GM12878 (cell line): ENCODE results near the gene SMOC2. TPM values are rescaled to one million over a fixed set of nuclear protein-coding genes. Genes with fewer than 3 reads are reported as not detected.

Source experiments
- ATAC-seq: fragments of 200-7000 bp; cut with Tn5 transposase; 3 replicates; pipeline ENCODE4 v1.9.1; 2020; ENCODE audit warnings: mild to moderate bottlenecking, moderate library complexity
- BruUV-seq: library from RNA; stranded (reverse); fragments of 400-500 nt; replicated peaks from 2 replicates; lab custom pipeline; 2021; lab: Mats Ljungman, UMichigan
- CTCF ChIA-PET: fragments of 300-600 bp; sonication (Branson Sonifier 250); formaldehyde crosslinking; extraction: SDS; loops from one replicate; lab custom pipeline; 2021; ENCODE audit warnings: inconsistent platforms; lab: Yijun Ruan, JAX
- POLR2A ChIA-PET: fragments of 350-600 bp; formaldehyde crosslinking; extraction: SDS; loops from one replicate; lab custom pipeline; 2021; ENCODE audit warnings: inconsistent platforms; lab: Charles Lee
- RAD21 ChIA-PET: fragments of 300-600 bp; sonication (Branson Sonifier 250); formaldehyde crosslinking; loops from one replicate; lab custom pipeline; 2023; ENCODE audit warnings: antibody characterized with exemption; ENCODE audit not compliant: unreplicated experiment; lab: Charles Lee
- SMC1A ChIA-PET: fragments of 300-600 bp; sonication (Branson Sonifier 250); formaldehyde crosslinking; loops from one replicate; lab custom pipeline; 2023; ENCODE audit not compliant: unreplicated experiment, uncharacterized antibody; lab: Charles Lee
- DNase-seq: peaks from one replicate; pipeline ENCODE4 v3.0.0-alpha.2; 2011; ENCODE audit warnings: low read depth, low spot score
- FAIRE-seq: peaks from 3 replicates; lab custom pipeline; 2011; peaks lifted over from hg19 to GRCh38; lab: Jason Lieb, UNC
- H2AFZ ChIP-seq: 2 replicates; pipeline ENCODE4 v1.6.0; 2011; ENCODE audit warnings: low read depth, low read length, control low read depth; ENCODE audit not compliant: control insufficient read depth
- H3K27ac ChIP-seq: 2 replicates; pipeline ENCODE4 v1.5.1; 2011; ENCODE audit warnings: control low read depth; ENCODE audit not compliant: control insufficient read depth, insufficient read depth
- H3K27me3 ChIP-seq, 2 experiments: replicated peaks in 1 of 2; 2 replicates each; pipeline versions ENCODE4 v1.6.0 to v1.6.1; 2011; ENCODE audit warnings: low read length in 1 of 2; ENCODE audit not compliant: control insufficient read depth in 2 of 2, insufficient read depth in 2 of 2
- H3K36me3 ChIP-seq, 2 experiments: 2 replicates each; pipeline ENCODE4 v1.5.1; 2011; ENCODE audit warnings: low read length in 1 of 2; ENCODE audit not compliant: control insufficient read depth in 2 of 2, insufficient read depth in 2 of 2
- H3K4me1 ChIP-seq: 2 replicates; pipeline ENCODE4 v1.6.1; 2011; ENCODE audit warnings: mild to moderate bottlenecking, low read length, moderate library complexity, mixed read lengths; ENCODE audit not compliant: control insufficient read depth, insufficient read depth
- H3K4me2 ChIP-seq: 2 replicates; pipeline ENCODE4 v1.6.0; 2011; ENCODE audit warnings: control low read depth; ENCODE audit not compliant: control insufficient read depth, insufficient read depth
- H3K4me3 ChIP-seq: fragments of 200-600 bp; sonication (generic); 2 replicates; pipeline ENCODE4 v1.5.1; 2016
- H3K79me2 ChIP-seq: 2 replicates; pipeline ENCODE4 v1.6.0; 2011; ENCODE audit warnings: low read length; ENCODE audit not compliant: control insufficient read depth, insufficient read depth
- H3K9ac ChIP-seq: 2 replicates; pipeline ENCODE4 v1.8.0; 2011; ENCODE audit warnings: low read length, control low read depth, mixed read lengths; ENCODE audit not compliant: control insufficient read depth, insufficient read depth
- H3K9me3 ChIP-seq: replicated peaks from 3 replicates; pipeline ENCODE4 v1.5.1; 2011; ENCODE audit warnings: mild to moderate bottlenecking, low read length; ENCODE audit not compliant: control insufficient read depth, insufficient read depth
- H4K20me1 ChIP-seq: 2 replicates; pipeline ENCODE4 v1.6.0; 2011; ENCODE audit not compliant: control insufficient read depth, insufficient read depth
- CHD1 ChIP-seq: IDR thresholded peaks from 2 replicates; pipeline ENCODE4 v1.6.1; 2012; ENCODE audit warnings: low read depth, low read length, improper control_type of control experiment
- CUX1 ChIP-seq: IDR thresholded peaks from 2 replicates; pipeline ENCODE4 v1.6.1; 2012; ENCODE audit warnings: improper control_type of control experiment, low read depth, low read length; ENCODE audit not compliant: insufficient replicate concordance
- FOS ChIP-seq: IDR thresholded peaks from 3 replicates; pipeline ENCODE4 v1.6.1; 2011; ENCODE audit warnings: borderline replicate concordance; ENCODE audit not compliant: insufficient read length; ENCODE audit errors: extremely low read depth
- HDAC2 ChIP-seq: fragments of 200-600 bp; sonication (generic); IDR thresholded peaks from 2 replicates; pipeline ENCODE4 v1.6.1; 2017
- SKIL ChIP-seq: fragments of 450-650 bp; IDR thresholded peaks from 2 replicates; pipeline ENCODE4 v1.6.1; 2017; ENCODE audit warnings: mild to moderate bottlenecking, low read depth, inconsistent platforms; ENCODE audit not compliant: poor library complexity, severe bottlenecking
- TCF3 ChIP-seq: IDR thresholded peaks from 2 replicates; pipeline ENCODE4 v1.6.1; 2012; ENCODE audit warnings: low read depth, mild to moderate bottlenecking, low read length, borderline replicate concordance; ENCODE audit not compliant: insufficient read depth
- ZNF274 ChIP-seq: IDR thresholded peaks from one replicate; pipeline ENCODE4 v1.8.0; 2011; ENCODE audit not compliant: insufficient read length, insufficient read depth
- ZNF384 ChIP-seq: IDR thresholded peaks from 2 replicates; pipeline ENCODE4 v1.6.1; 2012; ENCODE audit warnings: low read depth, mild to moderate bottlenecking, low read length, improper control_type of control experiment, borderline replicate concordance
- WGBS: methylation state at CpG from one replicate; pipeline ENCODE4 v1.1.6; 2016; ENCODE audit warnings: low lambda C conversion rate; ENCODE audit not compliant: insufficient replicate concordance, insufficient coverage; ENCODE audit errors: missing lambda C conversion rate; 5-methylcytosine and 5-hydroxymethylcytosine counted together
- in situ Hi-C: fragments of 300-500 bp; cut with MboI; formaldehyde crosslinking; loops from 9 replicates; pipeline ENCODE4 v1.14.3; 2018; ENCODE audit warnings: mixed read lengths
- intact Hi-C: fragments of 100-400 bp; cut with micrococcal nuclease; formaldehyde crosslinking; loops from one replicate; pipeline ENCODE4 v1.14.2; 2022; ENCODE audit not compliant: unreplicated experiment
- polyA plus RNA-seq, 11 experiments: library from polyadenylated mRNA; depleted of rRNA in 4 of 11; unstranded in 6 of 11; stranded (reverse) in 5 of 11; fragments of >200 nt; fragmentation: Nextera tagmentation in 4 of 11; fragmentation: Illumina TruSeq in 1 of 11; extraction: Ambion mirVana in 4 of 11; extraction: Trizol in 1 of 11; gene quantifications; 1 replicate in 1 of 11; 2 replicates in 10 of 11; pipeline versions ENCODE4 v1.2.1 to v1.2.3, GENCODE V29; 2011 to 2016; ENCODE audit warnings: inconsistent platforms in 2 of 11, missing spikeins in 2 of 11, low read depth in 1 of 11
- total RNA-seq, 4 experiments: library from RNA; depleted of rRNA in 3 of 4; stranded (reverse); fragments of >200 nt in 3 of 4; fragmentation: Illumina TruSeq in 1 of 4; extraction: Trizol in 1 of 4; gene quantifications; 2 replicates each; pipeline versions ENCODE4 v1.2.1 to v1.2.3, GENCODE V29; 2013 to 2021
- TF ChIP-seq, protein P1 (sequence below): fragments of 450-650 bp; formaldehyde crosslinking; IDR thresholded peaks from 2 replicates; pipeline ENCODE4 v1.4.0; 2020; ENCODE audit warnings: mild to moderate bottlenecking, moderate library complexity
- TF ChIP-seq, protein P2 (sequence below): IDR thresholded peaks from 2 replicates; pipeline ENCODE4 v1.6.1; 2011; ENCODE audit warnings: low read depth, mild to moderate bottlenecking, low read length, moderate library complexity, borderline replicate concordance; ENCODE audit errors: extremely low read depth

Gene SMOC2
- total and polyA plus RNA-seq, 10 of the 15 experiments (the other 5 are each of a cell fraction or from before 2014, with no cell fraction given) = 0.10 to 0.12 TPM; not detected in 8

DNA sequence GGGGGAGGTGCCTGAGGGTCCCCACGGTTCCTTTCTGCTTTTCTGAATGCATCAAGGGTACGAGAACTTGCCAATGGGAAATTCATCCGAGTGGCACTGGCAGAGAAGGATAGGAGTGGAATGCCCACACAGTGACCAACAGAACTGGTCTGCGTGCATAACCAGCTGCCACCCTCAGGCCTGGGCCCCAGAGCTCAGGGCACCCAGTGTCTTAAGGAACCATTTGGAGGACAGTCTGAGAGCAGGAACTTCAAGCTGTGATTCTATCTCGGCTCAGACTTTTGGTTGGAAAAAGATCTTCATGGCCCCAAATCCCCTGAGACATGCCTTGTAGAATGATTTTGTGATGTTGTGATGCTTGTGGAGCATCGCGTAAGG, 226.4 kb downstream of the SMOC2 start (continued):
- TF ChIP-seq, protein P1, sequence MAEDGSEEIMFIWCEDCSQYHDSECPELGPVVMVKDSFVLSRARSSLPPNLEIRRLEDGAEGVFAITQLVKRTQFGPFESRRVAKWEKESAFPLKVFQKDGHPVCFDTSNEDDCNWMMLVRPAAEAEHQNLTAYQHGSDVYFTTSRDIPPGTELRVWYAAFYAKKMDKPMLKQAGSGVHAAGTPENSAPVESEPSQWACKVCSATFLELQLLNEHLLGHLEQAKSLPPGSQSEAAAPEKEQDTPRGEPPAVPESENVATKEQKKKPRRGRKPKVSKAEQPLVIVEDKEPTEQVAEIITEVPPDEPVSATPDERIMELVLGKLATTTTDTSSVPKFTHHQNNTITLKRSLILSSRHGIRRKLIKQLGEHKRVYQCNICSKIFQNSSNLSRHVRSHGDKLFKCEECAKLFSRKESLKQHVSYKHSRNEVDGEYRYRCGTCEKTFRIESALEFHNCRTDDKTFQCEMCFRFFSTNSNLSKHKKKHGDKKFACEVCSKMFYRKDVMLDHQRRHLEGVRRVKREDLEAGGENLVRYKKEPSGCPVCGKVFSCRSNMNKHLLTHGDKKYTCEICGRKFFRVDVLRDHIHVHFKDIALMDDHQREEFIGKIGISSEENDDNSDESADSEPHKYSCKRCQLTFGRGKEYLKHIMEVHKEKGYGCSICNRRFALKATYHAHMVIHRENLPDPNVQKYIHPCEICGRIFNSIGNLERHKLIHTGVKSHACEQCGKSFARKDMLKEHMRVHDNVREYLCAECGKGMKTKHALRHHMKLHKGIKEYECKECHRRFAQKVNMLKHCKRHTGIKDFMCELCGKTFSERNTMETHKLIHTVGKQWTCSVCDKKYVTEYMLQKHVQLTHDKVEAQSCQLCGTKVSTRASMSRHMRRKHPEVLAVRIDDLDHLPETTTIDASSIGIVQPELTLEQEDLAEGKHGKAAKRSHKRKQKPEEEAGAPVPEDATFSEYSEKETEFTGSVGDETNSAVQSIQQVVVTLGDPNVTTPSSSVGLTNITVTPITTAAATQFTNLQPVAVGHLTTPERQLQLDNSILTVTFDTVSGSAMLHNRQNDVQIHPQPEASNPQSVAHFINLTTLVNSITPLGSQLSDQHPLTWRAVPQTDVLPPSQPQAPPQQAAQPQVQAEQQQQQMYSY (CRISPR knock-in tag) = no peak
- TF ChIP-seq ZNF384 = no peak
- TF ChIP-seq TCF3 = no peak

DNA sequence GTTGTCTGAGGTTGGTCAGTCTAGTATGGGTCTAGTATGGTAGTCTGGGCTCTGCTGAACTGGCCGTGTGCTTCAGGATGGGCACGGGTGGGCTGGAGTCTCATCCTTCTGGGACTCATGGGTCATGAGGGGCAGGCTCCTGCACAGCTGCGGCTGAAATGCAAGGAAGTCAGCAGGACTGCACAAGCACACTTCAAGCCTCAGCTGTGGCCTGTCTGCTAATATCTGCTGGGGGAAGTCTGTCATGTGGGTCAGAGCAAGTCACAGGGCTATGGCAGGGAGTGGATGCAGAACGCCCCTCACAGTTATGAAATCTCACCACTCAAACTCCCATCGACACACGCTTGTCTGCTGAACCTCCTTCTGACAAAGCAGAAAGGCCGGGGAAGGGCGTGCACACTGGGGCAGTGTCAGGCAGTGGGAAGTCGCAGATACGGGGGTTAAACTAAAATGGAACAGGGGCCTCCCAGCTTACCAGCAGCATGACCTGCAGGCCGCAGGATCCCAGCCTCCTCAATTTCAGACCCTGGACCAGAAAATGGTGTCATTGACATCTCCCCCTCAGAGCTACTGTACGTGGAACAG, 229.5 kb downstream of the SMOC2 start:
- H3K4me1 ChIP-seq = no peaks in the 10 kb centered on the region
- DNase-seq = no peak
- no peak for ATAC-seq
- no peaks in the 10 kb centered on the region for H3K36me3 ChIP-seq
- H3K4me2 ChIP-seq = no peak overlapping the region
- in situ Hi-C loops = no loop called here
- no peaks in the 10 kb centered on the region for H4K20me1 ChIP-seq
- 48% methylated on average over 12 of the region's 12 CpGs for WGBS
- intact Hi-C loops = no loop called here
- ChIA-PET POLR2A (no interaction called here), CTCF (no interaction called here), SMC1A (no interaction called here), RAD21 (no interaction called here)
- no peak overlapping the region for H3K4me3 ChIP-seq
- H2AFZ ChIP-seq = no peak overlapping the region
- no peak for FAIRE-seq
- H3K9ac ChIP-seq = no peak overlapping the region
- H3K27ac ChIP-seq = no peak overlapping the region
- BruUV-seq = no TSS peak
- H3K79me2 ChIP-seq = no peaks in the 10 kb centered on the region
- H3K9me3 ChIP-seq = no peaks in the 10 kb centered on the region
- no peaks in the 10 kb centered on the region for H3K27me3 ChIP-seq
- TF ChIP-seq HDAC2 (no peak), SKIL (no peak), CHD1 (no peak), FOS (no peak), ZNF274 (no peak), CUX1 (no peak)
- TF ChIP-seq, protein P2, sequence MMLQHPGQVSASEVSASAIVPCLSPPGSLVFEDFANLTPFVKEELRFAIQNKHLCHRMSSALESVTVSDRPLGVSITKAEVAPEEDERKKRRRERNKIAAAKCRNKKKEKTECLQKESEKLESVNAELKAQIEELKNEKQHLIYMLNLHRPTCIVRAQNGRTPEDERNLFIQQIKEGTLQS = no peak
